OCI-LY7 (cell line): ENCODE measurements around the gene BICD2. TPM values are rescaled to one million over a fixed set of nuclear protein-coding genes. Genes with fewer than 3 reads are reported as not detected.

Experiments used
- BruUV-seq: library from RNA; stranded (reverse); fragments of 400-500 nt; replicated peaks from 2 replicates; lab custom pipeline; 2021; lab: Mats Ljungman, UMichigan
- CTCF ChIA-PET: fragments of 300-600 bp; sonication (Branson Sonifier 250); formaldehyde crosslinking; loops from one replicate; lab custom pipeline; 2022; ENCODE audit warnings: antibody characterized with exemption; ENCODE audit not compliant: unreplicated experiment; lab: Charles Lee
- POLR2A ChIA-PET: fragments of 300-600 bp; sonication (Branson Sonifier 250); formaldehyde crosslinking; loops from one replicate; lab custom pipeline; 2022; ENCODE audit warnings: antibody characterized with exemption; lab: Charles Lee
- DNase-seq: peaks from one replicate; pipeline ENCODE4 v3.0.0-alpha.2; 2015; ENCODE audit warnings: low spot score
- H2AFZ ChIP-seq: fragments of 200-600 bp; sonication (generic), shearing (Covaris generic); 2 replicates; pipeline ENCODE4 v1.6.1; 2014; ENCODE audit warnings: mild to moderate bottlenecking, antibody characterized with exemption, low read length, moderate library complexity
- H3K27ac ChIP-seq: fragments of 200-600 bp; sonication (generic); 2 replicates; pipeline ENCODE4 v1.5.1; 2014; ENCODE audit warnings: mixed run types, low read depth, mild to moderate bottlenecking, moderate library complexity, low read length, inconsistent platforms; ENCODE audit not compliant: poor library complexity, severe bottlenecking
- H3K36me3 ChIP-seq: fragments of 200-600 bp; sonication (generic); 2 replicates; pipeline ENCODE4 v1.6.1; 2014; ENCODE audit warnings: mild to moderate bottlenecking, antibody characterized with exemption, low read length, moderate library complexity, mixed read lengths; ENCODE audit not compliant: insufficient read depth
- H3K4me1 ChIP-seq: fragments of 200-600 bp; sonication (generic); 2 replicates; pipeline ENCODE4 v1.5.1; 2014; ENCODE audit warnings: mild to moderate bottlenecking, low read length; ENCODE audit not compliant: insufficient read depth, poor library complexity, severe bottlenecking
- H3K4me2 ChIP-seq: fragments of 200-600 bp; sonication (generic); 2 replicates; pipeline ENCODE4 v1.6.1; 2014; ENCODE audit warnings: mild to moderate bottlenecking, low read length
- H3K4me3 ChIP-seq: fragments of 200-600 bp; sonication (generic); 2 replicates; pipeline ENCODE4 v1.5.1; 2014; ENCODE audit warnings: mild to moderate bottlenecking, low read depth, low read length; ENCODE audit not compliant: poor library complexity, severe bottlenecking
- H3K79me2 ChIP-seq: fragments of 200-600 bp; sonication (generic); 2 replicates; pipeline ENCODE4 v1.6.1; 2016; ENCODE audit warnings: low read depth, mild to moderate bottlenecking, low read length, moderate library complexity, mixed read lengths; ENCODE audit not compliant: insufficient read depth
- H3K9me2 ChIP-seq: fragments of 200-600 bp; sonication (generic); 2 replicates; pipeline ENCODE4 v1.6.1; 2016; ENCODE audit warnings: mild to moderate bottlenecking, low read length, mixed read lengths; ENCODE audit not compliant: insufficient read depth
- H3K9me3 ChIP-seq: fragments of 200-600 bp; sonication (generic); 2 replicates; pipeline ENCODE4 v1.6.1; 2014; ENCODE audit warnings: mild to moderate bottlenecking, mixed run types, low read length, mixed read lengths
- H4K20me1 ChIP-seq: fragments of 200-600 bp; sonication (generic); 2 replicates; pipeline ENCODE4 v1.6.1; 2014; ENCODE audit warnings: mild to moderate bottlenecking, antibody characterized with exemption, low read length, moderate library complexity, mixed read lengths; ENCODE audit not compliant: insufficient read depth
- CTCF ChIP-seq: fragments of 200-600 bp; sonication (generic); conservative IDR thresholded peaks from 2 replicates; pipeline ENCODE4 v1.5.1; 2014; ENCODE audit warnings: mild to moderate bottlenecking, antibody characterized with exemption, low read length, moderate library complexity, mixed read lengths
- EZH2phosphoT487 ChIP-seq: fragments of 200-600 bp; sonication (generic); IDR thresholded peaks from 2 replicates; pipeline ENCODE4 v1.6.1; 2018; ENCODE audit warnings: low read depth, borderline replicate concordance, mild to moderate bottlenecking, mixed run types, antibody characterized with exemption, low read length, moderate library complexity, mixed read lengths
- intact Hi-C: fragments of 100-400 bp; cut with micrococcal nuclease; formaldehyde crosslinking; loops from one replicate; pipeline ENCODE4 v1.10.0; 2022; ENCODE audit not compliant: unreplicated experiment
- total RNA-seq, 2 experiments: library from RNA; depleted of rRNA in 1 of 2; stranded (reverse); fragments of >200 nt in 1 of 2; shearing (Covaris generic) in 1 of 2; gene quantifications; 2 replicates each; pipeline ENCODE4 v1.2.3, GENCODE V29; 2014 to 2022

BICD2 gene
- total RNA-seq, 2 experiments from 2014 or later: 46.5 to 71.0 TPM

- peaks cover 23% of the 10 kb centered on the region for H4K20me1 ChIP-seq
- H3K27ac ChIP-seq: peak overlapping the region; percentile 7
- BruUV-seq: TSS peak; percentile 52
- intact Hi-C loops: loop anchor here (10.0 kb wide), 1 partner anchor 303 kb away; no protein-coding TSS in a partner anchor
- no peak for TF ChIP-seq EZH2phosphoT487
- no peak for TF ChIP-seq CTCF
- H3K9me3 ChIP-seq: no peaks in the 10 kb centered on the region
- CTCF ChIA-PET: no interaction called here
- no peak overlapping the region for H2AFZ ChIP-seq
- peak overlapping the region; percentile 100 for H3K4me2 ChIP-seq
- H3K36me3 ChIP-seq: no peaks in the 10 kb centered on the region
- peak; percentile 10 for DNase-seq
- peak overlapping the region; percentile 99 for H3K4me3 ChIP-seq
- POLR2A ChIA-PET: no interaction called here
- no peaks in the 10 kb centered on the region for H3K9me2 ChIP-seq
- H3K79me2 ChIP-seq: peaks cover 71% of the 10 kb centered on the region
- H3K4me1 ChIP-seq: peaks cover 62% of the 10 kb centered on the region
These were observed 2.4 kb downstream of the BICD2 start for GRCh38 chr9:92762196-92762595.

- no peak overlapping the region for H2AFZ ChIP-seq
- no peak overlapping the region for H3K27ac ChIP-seq
- H3K4me1 ChIP-seq: peaks cover 67% of the 10 kb centered on the region
- POLR2A ChIA-PET: interaction anchor here (0.5 to 0.9 kb wide), 2 partner anchors 16 to 24 kb away, joined by 3 read pairs; no protein-coding TSS in a partner anchor
- no TSS peak for BruUV-seq
- no peaks in the 10 kb centered on the region for H3K9me3 ChIP-seq
- CTCF ChIA-PET: interaction anchor here (1.0 kb wide), 1 partner anchor 32 kb away, joined by 3 read pairs; no protein-coding TSS in a partner anchor
- H3K79me2 ChIP-seq: peaks cover 76% of the 10 kb centered on the region
- H3K36me3 ChIP-seq: no peaks in the 10 kb centered on the region
- H3K4me3 ChIP-seq: peak overlapping the region; percentile 99
- peaks cover 23% of the 10 kb centered on the region for H4K20me1 ChIP-seq
- TF ChIP-seq CTCF (no peak), EZH2phosphoT487 (no peak)
- no peaks in the 10 kb centered on the region for H3K9me2 ChIP-seq
- peak overlapping the region; percentile 100 for H3K4me2 ChIP-seq
- no peak for DNase-seq
- intact Hi-C loops: loop anchor here (10.0 kb wide), 1 partner anchor 303 kb away; no protein-coding TSS in a partner anchor
These were observed 2.9 kb downstream of the BICD2 start for GRCh38 chr9:92761686-92762085.

- Histone ChIP-seq H3K4me1 (peaks cover 60% of the 10 kb centered on the region), H3K9me3 (peaks cover 4% of the 10 kb centered on the region; the same call in 1 of the 2 replicates), H2AFZ (no peak overlapping the region), H3K4me2 (peak overlapping the region; percentile 100), H4K20me1 (peaks cover 23% of the 10 kb centered on the region), H3K36me3 (peaks cover 6% of the 10 kb centered on the region), H3K79me2 (peaks cover 84% of the 10 kb centered on the region), H3K27ac (peak overlapping the region; percentile 24), H3K4me3 (no peak overlapping the region), H3K9me2 (no peaks in the 10 kb centered on the region)
- intact Hi-C loops: loop anchor here (10.0 kb wide), 1 partner anchor 304 kb away; no protein-coding TSS in a partner anchor
- no TSS peak for BruUV-seq
- ChIA-PET CTCF (interaction anchor here (0.6 to 1.4 kb wide), 2 partner anchors 15 to 622 kb away, joined by 3 to 4 read pairs; no protein-coding TSS in a partner anchor), POLR2A (interaction anchor here (2.0 kb wide), 1 partner anchor 32 kb away, joined by 4 read pairs; no protein-coding TSS in a partner anchor)
- DNase-seq: no peak
- TF ChIP-seq EZH2phosphoT487 (no peak), CTCF (no peak)
These were observed 4.1 kb downstream of the BICD2 start for GRCh38 chr9:92760494-92760893.
